GM23338 (cell line): ENCODE data around the gene IQCK.

Experiments used
- CREB1 ChIP-seq: fragments of 250-450 bp; sonication (Bioruptor Pico); IDR thresholded peaks from 2 replicates; pipeline ENCODE4 v1.5.0; 2020; ENCODE audit warnings: low read depth, mild to moderate bottlenecking, moderate library complexity
- CTCF ChIP-seq, 2 experiments: fragments of 200-600 bp in 1 of 2; sonication (generic) in 1 of 2; conservative IDR thresholded peaks; 2 replicates each; pipeline versions ENCODE4 v1.5.1 to v1.6.1; 2016 to 2017; ENCODE audit warnings: antibody characterized with exemption in 2 of 2, low read depth in 2 of 2, mild to moderate bottlenecking in 2 of 2, moderate library complexity in 1 of 2
- ETS1 ChIP-seq: IDR thresholded peaks from 2 replicates; pipeline ENCODE4 v1.6.1; 2016; ENCODE audit warnings: antibody characterized with exemption
- EZH2 ChIP-seq: fragments of 200-600 bp; sonication (generic); IDR thresholded peaks from one replicate; pipeline ENCODE4 v1.8.0; 2017; ENCODE audit warnings: antibody characterized with exemption, mild to moderate bottlenecking, low read depth; ENCODE audit not compliant: unreplicated experiment
- EZH2phosphoT487 ChIP-seq: fragments of 200-600 bp; sonication (generic); IDR thresholded peaks from one replicate; pipeline ENCODE4 v1.8.1; 2018; ENCODE audit warnings: antibody characterized with exemption; ENCODE audit not compliant: unreplicated experiment
- POLR2AphosphoS5 ChIP-seq: IDR thresholded peaks from 2 replicates; pipeline ENCODE4 v1.6.1; 2016; ENCODE audit warnings: antibody characterized with exemption, low read depth

GRCh38 chr16:19751478-19752385, 33.7 kb downstream of the IQCK start:
- TF ChIP-seq POLR2AphosphoS5 (no peak), CTCF (conservative IDR thresholded peaks at IDR 0.05; ENCODE audit: low read depth in 2 of 2) (no peak), ETS1 (no peak), EZH2phosphoT487 (no peak), EZH2 (no peak), CREB1 (no peak)
